ENCODE results near the gene KRT72.

Gene KRT72

DNA sequence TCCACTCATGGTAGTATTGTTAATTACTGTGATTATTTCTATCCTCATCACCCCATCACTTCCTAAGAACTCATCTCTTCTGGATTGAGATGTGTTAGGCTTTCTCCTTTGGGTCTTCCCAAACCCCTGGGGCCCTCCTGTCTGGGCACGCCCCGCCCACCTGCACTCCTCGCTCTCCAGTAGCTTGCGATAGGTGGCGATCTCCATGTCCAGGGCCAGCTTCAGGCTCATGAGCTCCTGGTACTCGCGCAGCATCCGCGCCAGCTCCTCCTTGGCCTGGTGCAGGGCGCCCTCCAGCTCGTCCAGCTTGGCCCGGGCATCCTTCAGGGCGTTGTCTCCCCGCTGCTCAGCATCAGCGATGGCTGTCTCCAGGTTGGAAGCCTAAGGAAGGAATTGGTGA, 55.1 kb downstream of the KRT72 start:
- no peaks in the 10 kb centered on the region for H3K79me2 ChIP-seq (ENCODE audit: control insufficient read depth, insufficient read depth, low read length, poor library complexity)

GRCh38 chr12:52543985-52544883, 57.0 kb downstream of the KRT72 start:
- Histone ChIP-seq H2BK5ac (ENCODE audit: low read depth, low read length, poor library complexity) (no peak overlapping the region), H2AK5ac (ENCODE audit: low read length) (no peak overlapping the region), H3K27me3 (ENCODE audit: insufficient read depth, low read length) (no peaks in the 10 kb centered on the region), H3K23ac (ENCODE audit: low read length) (no peak overlapping the region), H3K27ac (ENCODE audit: low read depth, low read length) (no peak overlapping the region), H3K79me1 (ENCODE audit: low read length) (no peaks in the 10 kb centered on the region), H3K14ac (ENCODE audit: low read length) (no peak overlapping the region), H3K18ac (ENCODE audit: low read length) (no peak overlapping the region), H4K91ac (ENCODE audit: low read depth, low read length) (no peak overlapping the region), H3K4me3 (ENCODE audit: low read depth, low read length) (no peak overlapping the region), H3K9me3 (ENCODE audit: insufficient read depth, low read depth, low read length) (no peaks in the 10 kb centered on the region), H2BK120ac (ENCODE audit: insufficient read depth, low read length, poor library complexity) (no peak overlapping the region), H3K9ac (ENCODE audit: low read length) (no peak overlapping the region), H3K4me1 (ENCODE audit: control insufficient read depth in 1 of 2, insufficient read depth in 2 of 2, low read length in 2 of 2) (no peaks in the 10 kb centered on the region), H2BK12ac (ENCODE audit: low read length) (no peak overlapping the region), H3K79me2 (ENCODE audit: control insufficient read depth, insufficient read depth, low read length, poor library complexity) (no peaks in the 10 kb centered on the region), H4K12ac (ENCODE audit: low read depth, low read length) (no peak overlapping the region), H2AFZ (ENCODE audit: insufficient read depth, low read length, poor library complexity) (no peak overlapping the region), H3K4me2 (ENCODE audit: low read length) (no peak overlapping the region), H3K4ac (ENCODE audit: low read depth, low read length) (no peak overlapping the region), H3K36me3 (ENCODE audit: control insufficient read depth in 1 of 2, insufficient read depth in 2 of 2, low read length in 2 of 2) (no peaks in the 10 kb centered on the region), H4K8ac (ENCODE audit: low read depth, low read length) (no peak overlapping the region)
- WGBS (ENCODE audit: extremely low coverage, insufficient coverage, insufficient read length), result no CpG with 5 or more reads among the region's 17 CpGs
- no peak for DNase-seq

More for the DNA sequence above, 55.1 kb downstream of the KRT72 start:
- Histone ChIP-seq H4K12ac (ENCODE audit: low read depth, low read length) (no peak overlapping the region), H3K4me1 (ENCODE audit: control insufficient read depth in 1 of 2, insufficient read depth in 2 of 2, low read length in 2 of 2) (peaks cover 2 to 5% of the 10 kb centered on the region in 2 experiments), H3K4me2 (ENCODE audit: low read length) (no peak overlapping the region), H3K27ac (ENCODE audit: low read depth, low read length) (no peak overlapping the region), H4K91ac (ENCODE audit: low read depth, low read length) (no peak overlapping the region), H3K14ac (ENCODE audit: low read length) (no peak overlapping the region), H2AFZ (ENCODE audit: insufficient read depth, low read length, poor library complexity) (no peak overlapping the region), H3K23ac (ENCODE audit: low read length) (no peak overlapping the region), H2BK12ac (ENCODE audit: low read length) (no peak overlapping the region), H3K18ac (ENCODE audit: low read length) (no peak overlapping the region), H3K9ac (ENCODE audit: low read length) (no peak overlapping the region), H2AK5ac (ENCODE audit: low read length) (no peak overlapping the region), H3K4ac (ENCODE audit: low read depth, low read length) (no peak overlapping the region), H4K8ac (ENCODE audit: low read depth, low read length) (no peak overlapping the region), H3K27me3 (ENCODE audit: insufficient read depth, low read length) (no peaks in the 10 kb centered on the region), H2BK5ac (ENCODE audit: low read depth, low read length, poor library complexity) (no peak overlapping the region), H3K9me3 (ENCODE audit: insufficient read depth, low read depth, low read length) (no peaks in the 10 kb centered on the region), H3K79me1 (ENCODE audit: low read length) (no peaks in the 10 kb centered on the region), H3K36me3 (ENCODE audit: control insufficient read depth in 1 of 2, insufficient read depth in 2 of 2, low read length in 2 of 2) (no peaks in the 10 kb centered on the region), H3K4me3 (ENCODE audit: low read depth, low read length) (no peak overlapping the region), H2BK120ac (ENCODE audit: insufficient read depth, low read length, poor library complexity) (no peak overlapping the region)
- no peak for DNase-seq
- no CpG with 5 or more reads among the region's 15 CpGs for WGBS (ENCODE audit: extremely low coverage, insufficient coverage, insufficient read length)

GRCh38 chr12:52542785-52543318, 58.4 kb downstream of the KRT72 start:
- Histone ChIP-seq H2BK12ac (ENCODE audit: low read length) (no peak overlapping the region), H3K79me2 (ENCODE audit: control insufficient read depth, insufficient read depth, low read length, poor library complexity) (no peaks in the 10 kb centered on the region), H3K14ac (ENCODE audit: low read length) (no peak overlapping the region), H3K4me2 (ENCODE audit: low read length) (no peak overlapping the region), H3K27me3 (ENCODE audit: insufficient read depth, low read length) (no peaks in the 10 kb centered on the region), H3K79me1 (ENCODE audit: low read length) (no peaks in the 10 kb centered on the region), H3K4me3 (ENCODE audit: low read depth, low read length) (no peak overlapping the region), H2BK120ac (ENCODE audit: insufficient read depth, low read length, poor library complexity) (no peak overlapping the region), H3K36me3 (ENCODE audit: control insufficient read depth in 1 of 2, insufficient read depth in 2 of 2, low read length in 2 of 2) (no peaks in the 10 kb centered on the region), H3K9ac (ENCODE audit: low read length) (no peak overlapping the region), H3K4ac (ENCODE audit: low read depth, low read length) (no peak overlapping the region), H3K23ac (ENCODE audit: low read length) (no peak overlapping the region), H3K9me3 (ENCODE audit: insufficient read depth, low read depth, low read length) (no peaks in the 10 kb centered on the region), H3K4me1 (ENCODE audit: control insufficient read depth in 1 of 2, insufficient read depth in 2 of 2, low read length in 2 of 2) (no peaks in the 10 kb centered on the region), H4K91ac (ENCODE audit: low read depth, low read length) (no peak overlapping the region), H2AK5ac (ENCODE audit: low read length) (no peak overlapping the region), H3K18ac (ENCODE audit: low read length) (no peak overlapping the region), H4K12ac (ENCODE audit: low read depth, low read length) (no peak overlapping the region), H4K8ac (ENCODE audit: low read depth, low read length) (no peak overlapping the region), H2AFZ (ENCODE audit: insufficient read depth, low read length, poor library complexity) (no peak overlapping the region), H3K27ac (ENCODE audit: low read depth, low read length) (no peak overlapping the region), H2BK5ac (ENCODE audit: low read depth, low read length, poor library complexity) (no peak overlapping the region)
- no CpG with 5 or more reads among the region's 7 CpGs for WGBS (ENCODE audit: extremely low coverage, insufficient coverage, insufficient read length)
- no peak for DNase-seq

GRCh38 chr12:52542157-52542556, 59.1 kb downstream of the KRT72 start:
- Histone ChIP-seq H3K18ac (ENCODE audit: low read length) (no peak overlapping the region), H4K8ac (ENCODE audit: low read depth, low read length) (no peak overlapping the region), H2BK120ac (ENCODE audit: insufficient read depth, low read length, poor library complexity) (no peak overlapping the region), H2AK5ac (ENCODE audit: low read length) (no peak overlapping the region), H2AFZ (ENCODE audit: insufficient read depth, low read length, poor library complexity) (no peak overlapping the region), H3K23ac (ENCODE audit: low read length) (no peak overlapping the region), H4K12ac (ENCODE audit: low read depth, low read length) (no peak overlapping the region), H3K9me3 (ENCODE audit: insufficient read depth, low read depth, low read length) (no peaks in the 10 kb centered on the region), H2BK12ac (ENCODE audit: low read length) (no peak overlapping the region), H3K36me3 (ENCODE audit: control insufficient read depth in 1 of 2, insufficient read depth in 2 of 2, low read length in 2 of 2) (no peaks in the 10 kb centered on the region), H3K9ac (ENCODE audit: low read length) (no peak overlapping the region), H3K79me2 (ENCODE audit: control insufficient read depth, insufficient read depth, low read length, poor library complexity) (no peaks in the 10 kb centered on the region), H4K91ac (ENCODE audit: low read depth, low read length) (no peak overlapping the region), H3K14ac (ENCODE audit: low read length) (no peak overlapping the region), H2BK5ac (ENCODE audit: low read depth, low read length, poor library complexity) (no peak overlapping the region), H3K27ac (ENCODE audit: low read depth, low read length) (no peak overlapping the region), H3K4ac (ENCODE audit: low read depth, low read length) (no peak overlapping the region), H3K79me1 (ENCODE audit: low read length) (no peaks in the 10 kb centered on the region), H3K4me3 (ENCODE audit: low read depth, low read length) (no peak overlapping the region), H3K4me1 (ENCODE audit: control insufficient read depth in 1 of 2, insufficient read depth in 2 of 2, low read length in 2 of 2) (no peaks in the 10 kb centered on the region), H3K4me2 (ENCODE audit: low read length) (no peak overlapping the region), H3K27me3 (ENCODE audit: insufficient read depth, low read length) (no peaks in the 10 kb centered on the region)
- no peak for DNase-seq
